IPS-20b (cell line): Measurements from ENCODE around the gene IL17RE.
A peak's percentile ranks its signal among the peaks of the same experiment; 100 is the strongest.
"Not testable (repeated sequence)": the region's sequence is repeated elsewhere in the genome, so short reads cannot be mapped to it uniquely, and the experiment has no call there.

Source experiments
- H3K27ac ChIP-seq: one replicate; pipeline ENCODE4 v1.5.1; 2013; ENCODE audit warnings: low read length
- H3K27me3 ChIP-seq: 2 replicates; pipeline ENCODE4 v1.6.1; 2013; ENCODE audit warnings: mild to moderate bottlenecking, low read length, inconsistent platforms; ENCODE audit not compliant: insufficient read depth
- H3K36me3 ChIP-seq: 2 replicates; pipeline ENCODE4 v1.6.1; 2013; ENCODE audit warnings: low read depth, mild to moderate bottlenecking, inconsistent platforms, low read length, moderate library complexity; ENCODE audit not compliant: insufficient read depth
- H3K4me1 ChIP-seq: 2 replicates; pipeline ENCODE4 v1.6.1; 2013; ENCODE audit warnings: mild to moderate bottlenecking, control low read depth, inconsistent platforms, low read length, moderate library complexity; ENCODE audit not compliant: insufficient read depth
- H3K4me3 ChIP-seq: 2 replicates; pipeline ENCODE4 v1.5.1; 2013; ENCODE audit warnings: mild to moderate bottlenecking, low read length, inconsistent platforms
- H3K9ac ChIP-seq: 2 replicates; pipeline ENCODE4 v1.6.1; 2013; ENCODE audit warnings: low read depth, mild to moderate bottlenecking, inconsistent platforms, low read length, moderate library complexity
- H3K9me3 ChIP-seq: 2 replicates; pipeline ENCODE4 v1.6.1; 2013; ENCODE audit warnings: mild to moderate bottlenecking, low read depth, low read length, inconsistent platforms; ENCODE audit not compliant: insufficient read depth

IL17RE gene

GRCh38 chr3:9930804-9931418 is 28.3 kb downstream of the IL17RE start:
- no peaks in the 10 kb centered on the region for H3K9me3 ChIP-seq
- H3K36me3 ChIP-seq: peaks cover 2% of the 10 kb centered on the region; the same call in 1 of the 2 replicates
- no peak overlapping the region for H3K9ac ChIP-seq
- no peak overlapping the region for H3K4me3 ChIP-seq
- H3K4me1 ChIP-seq: peaks cover 3% of the 10 kb centered on the region; the same call in 1 of the 2 replicates
- peaks cover 9% of the 10 kb centered on the region; the same call in 1 of the 2 replicates for H3K27me3 ChIP-seq
- H3K27ac ChIP-seq: no peak overlapping the region

DNA sequence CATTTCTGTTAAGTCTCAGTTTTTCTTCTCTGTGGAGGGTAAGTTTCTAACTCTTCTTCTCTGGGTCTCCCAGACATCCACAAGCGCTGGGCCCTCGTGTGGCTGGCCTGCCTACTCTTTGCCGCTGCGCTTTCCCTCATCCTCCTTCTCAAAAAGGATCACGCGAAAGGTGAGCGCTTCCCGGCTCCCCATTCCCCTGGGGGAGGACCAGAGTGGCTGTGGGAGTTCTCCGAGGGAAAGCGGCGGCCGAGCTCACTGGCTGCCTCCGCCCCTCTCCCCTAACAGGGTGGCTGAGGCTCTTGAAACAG is 29.8 kb downstream of the IL17RE start:
- Histone ChIP-seq H3K9me3 (no peaks in the 10 kb centered on the region), H3K4me3 (peak overlapping the region; percentile 89), H3K9ac (peak overlapping the region; percentile 88), H3K27me3 (peaks cover 9% of the 10 kb centered on the region; the same call in 1 of the 2 replicates), H3K27ac (no peak overlapping the region), H3K36me3 (peaks cover 9% of the 10 kb centered on the region), H3K4me1 (peaks cover 3% of the 10 kb centered on the region; the same call in 1 of the 2 replicates)

- Histone ChIP-seq H3K9me3 (no peaks in the 10 kb centered on the region), H3K36me3 (peaks cover 9% of the 10 kb centered on the region), H3K27me3 (peaks cover 9% of the 10 kb centered on the region; the same call in 1 of the 2 replicates), H3K4me1 (peaks cover 3% of the 10 kb centered on the region; the same call in 1 of the 2 replicates), H3K27ac (no peak overlapping the region), H3K4me3 (peak overlapping the region; percentile 89), H3K9ac (peak overlapping the region; percentile 88; the same call in 1 of the 2 replicates)
These were observed 30.4 kb downstream of the IL17RE start for GRCh38 chr3:9932843-9933560.

DNA sequence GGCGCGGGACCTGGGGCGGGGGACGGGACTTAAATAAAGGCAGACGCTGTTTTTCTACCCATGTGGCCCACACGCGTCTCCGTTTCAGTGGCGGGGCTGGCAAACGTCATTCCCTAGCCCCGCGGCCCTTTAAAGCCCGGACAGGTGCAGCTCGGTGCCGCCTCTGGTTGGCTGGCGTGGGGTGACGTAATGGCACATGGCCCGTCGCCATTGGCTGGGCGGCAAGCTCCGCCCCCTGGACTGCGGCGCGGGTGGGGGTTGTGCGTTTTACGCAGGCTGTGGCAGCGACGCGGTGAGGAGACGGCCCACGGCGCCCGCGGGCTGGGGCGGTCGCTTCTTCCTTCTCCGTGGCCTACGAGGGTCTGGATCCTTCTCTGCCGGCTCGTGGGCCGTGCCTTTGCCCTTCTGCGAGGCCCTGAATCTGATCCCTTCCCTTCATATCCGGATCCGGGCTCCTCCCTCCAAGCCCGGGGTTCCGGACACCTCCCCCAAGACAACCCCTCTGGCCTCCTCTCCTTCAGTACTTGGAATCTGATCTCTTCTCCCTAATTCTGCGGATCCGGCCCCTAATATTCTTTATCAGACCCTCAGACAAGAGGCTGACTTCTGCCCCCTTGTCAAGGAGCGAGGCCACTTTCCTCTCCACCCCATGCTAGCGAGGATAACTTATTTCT is 31.1 kb downstream of the IL17RE start, which contains the start of gene CRELD1:
Gene CRELD1 (plus strand): TSS at position 274 of the 674 bp plus-strand sequence. CDS start 605 bp downstream, outside the sequence.
- H3K27me3 ChIP-seq: peaks cover 9% of the 10 kb centered on the region; the same call in 1 of the 2 replicates
- H3K27ac ChIP-seq: peak within 1 kb of the TSS; percentile 93
- H3K4me3 ChIP-seq: peak within 1 kb of the TSS; percentile 89
- peaks cover 3% of the 10 kb centered on the region; the same call in 1 of the 2 replicates for H3K4me1 ChIP-seq
- peaks cover 9% of the 10 kb centered on the region for H3K36me3 ChIP-seq
- H3K9ac ChIP-seq: peak within 1 kb of the TSS; percentile 88
- no peaks in the 10 kb centered on the region for H3K9me3 ChIP-seq

- Histone ChIP-seq H3K4me1 (peaks cover 3% of the 10 kb centered on the region; the same call in 1 of the 2 replicates), H3K36me3 (peaks cover 9% of the 10 kb centered on the region), H3K4me3 (peak overlapping the region; percentile 89), H3K27me3 (peaks cover 9% of the 10 kb centered on the region; the same call in 1 of the 2 replicates), H3K27ac (peak overlapping the region; percentile 93), H3K9ac (peak overlapping the region; percentile 88), H3K9me3 (no peaks in the 10 kb centered on the region)
These were observed 31.6 kb downstream of the IL17RE start for GRCh38 chr3:9934235-9934621.

DNA sequence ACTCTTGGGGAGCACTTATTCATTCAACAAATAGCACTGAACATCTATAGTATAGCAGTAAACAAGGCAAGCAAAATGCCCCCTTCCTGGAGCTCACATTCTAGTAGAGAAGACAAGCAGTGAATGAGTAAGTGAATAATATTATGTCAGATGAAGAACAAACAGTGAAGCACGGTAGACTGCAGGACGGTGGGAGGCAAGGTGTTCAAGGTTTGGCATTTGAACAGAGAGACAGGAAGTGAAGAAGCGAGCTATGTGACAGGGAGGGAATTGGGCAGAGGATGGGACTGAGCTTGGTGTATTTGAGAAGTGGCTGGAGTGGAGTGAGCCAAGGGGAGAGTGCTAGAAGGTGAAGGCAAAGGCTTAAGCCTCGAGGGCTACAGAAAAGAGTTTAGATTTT is 32.3 kb downstream of the IL17RE start:
- Histone ChIP-seq H3K4me1 (peaks cover 3% of the 10 kb centered on the region; the same call in 1 of the 2 replicates), H3K9ac (no peak overlapping the region), H3K27ac (no peak overlapping the region), H3K9me3 (no peaks in the 10 kb centered on the region), H3K36me3 (peaks cover 9% of the 10 kb centered on the region), H3K27me3 (peaks cover 9% of the 10 kb centered on the region; the same call in 1 of the 2 replicates), H3K4me3 (no peak overlapping the region)

GRCh38 chr3:9935966-9936510 is 33.4 kb downstream of the IL17RE start:
- H3K27ac ChIP-seq: no peak overlapping the region

DNA sequence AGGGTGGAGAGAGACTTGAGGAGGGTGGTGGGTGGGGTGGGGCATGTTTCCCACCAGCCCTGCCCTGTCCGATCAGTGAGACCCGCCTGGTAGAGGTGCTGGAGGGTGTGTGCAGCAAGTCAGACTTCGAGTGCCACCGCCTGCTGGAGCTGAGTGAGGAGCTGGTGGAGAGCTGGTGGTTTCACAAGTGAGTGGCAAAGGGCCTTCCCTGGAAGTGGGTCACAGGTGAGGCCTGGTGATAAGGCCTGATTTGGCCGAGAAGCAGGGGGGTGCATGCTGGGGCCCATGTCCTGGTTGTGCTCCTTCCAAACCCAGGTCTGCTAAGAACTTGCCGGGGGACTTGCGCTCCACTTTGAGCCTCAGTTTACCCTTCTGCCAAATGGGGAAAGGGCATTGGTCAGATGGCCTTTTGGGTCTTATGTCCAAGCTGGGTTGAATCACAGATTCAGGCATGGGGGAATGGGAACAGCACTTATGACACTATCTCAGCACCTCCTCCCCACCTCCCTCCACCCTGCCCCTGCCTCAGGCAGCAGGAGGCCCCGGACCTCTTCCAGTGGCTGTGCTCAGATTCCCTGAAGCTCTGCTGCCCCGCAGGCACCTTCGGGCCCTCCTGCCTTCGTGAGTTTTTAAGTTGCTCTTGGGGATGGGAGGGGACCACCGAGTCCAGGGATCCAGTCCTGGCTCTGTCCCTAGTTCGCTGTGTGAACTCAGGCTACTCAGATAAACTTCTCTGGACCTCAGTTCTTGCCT is 35.0 kb downstream of the IL17RE start:
- Histone ChIP-seq H3K27me3 (no peaks in the 10 kb centered on the region; the same call in 1 of the 2 replicates), H3K27ac (no peak overlapping the region), H3K9me3 (no peaks in the 10 kb centered on the region), H3K4me1 (peaks cover 3% of the 10 kb centered on the region; the same call in 1 of the 2 replicates), H3K4me3 (no peak overlapping the region), H3K36me3 (peaks cover 9% of the 10 kb centered on the region; the same call in 1 of the 2 replicates), H3K9ac (no peak overlapping the region)

More at GRCh38 chr3:9935966-9936510, 33.4 kb downstream of the IL17RE start:
- no peak overlapping the region for H3K9ac ChIP-seq
- H3K4me1 ChIP-seq: peaks cover 3% of the 10 kb centered on the region; the same call in 1 of the 2 replicates
- H3K4me3 ChIP-seq: no peak overlapping the region
- peaks cover 9% of the 10 kb centered on the region; the same call in 1 of the 2 replicates for H3K27me3 ChIP-seq
- no peaks in the 10 kb centered on the region for H3K9me3 ChIP-seq
- H3K36me3 ChIP-seq: peaks cover 9% of the 10 kb centered on the region; the same call in 1 of the 2 replicates

DNA sequence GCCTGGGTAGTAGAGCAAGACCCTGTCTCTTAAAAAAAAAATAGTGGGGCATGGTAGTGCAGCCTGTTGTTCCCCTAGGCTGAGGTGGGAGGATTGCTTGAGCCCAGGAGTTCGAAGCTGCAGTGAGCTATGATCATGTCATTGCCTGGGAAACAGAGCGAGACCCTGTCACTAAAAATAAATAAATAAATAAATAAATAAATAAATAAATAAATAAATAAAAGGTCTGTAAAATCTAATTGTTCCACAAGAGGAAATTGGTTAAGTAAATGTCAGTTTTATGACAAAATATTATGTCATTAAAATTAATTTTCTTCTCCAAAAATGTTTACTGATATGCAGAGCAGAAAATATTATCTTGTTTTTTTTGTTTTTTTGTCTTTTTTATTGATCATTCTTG is 36.3 kb downstream of the IL17RE start:
- H3K4me3 ChIP-seq: no peak overlapping the region
- no peaks in the 10 kb centered on the region for H3K27me3 ChIP-seq
- H3K9ac ChIP-seq: no peak overlapping the region
- peaks cover 9% of the 10 kb centered on the region; the same call in 1 of the 2 replicates for H3K36me3 ChIP-seq
- peaks cover 3% of the 10 kb centered on the region; the same call in 1 of the 2 replicates for H3K4me1 ChIP-seq
- H3K27ac ChIP-seq: no peak overlapping the region
- no peaks in the 10 kb centered on the region for H3K9me3 ChIP-seq

- H3K9ac ChIP-seq, H3K4me1 ChIP-seq, H3K9me3 ChIP-seq, H3K27me3 ChIP-seq, H3K4me3 ChIP-seq, H3K36me3 ChIP-seq, H3K27ac ChIP-seq: not testable (repeated sequence)
These were observed 37.3 kb downstream of the IL17RE start for GRCh38 chr3:9939906-9940305.
